WI38 (cell line): ENCODE data around the gene KLHDC2.
"Not testable (repeated sequence)": the region's sequence is repeated elsewhere in the genome, so short reads cannot be mapped to it uniquely, and the experiment has no call there.

Source experiments
- H3K4me3 ChIP-seq: 2 replicates; pipeline ENCODE4 v1.5.1; 2011; ENCODE audit warnings: low read depth, mild to moderate bottlenecking, control low read depth, low read length
- CTCF ChIP-seq: IDR thresholded peaks from 2 replicates; pipeline ENCODE4 v1.5.1; 2012; ENCODE audit warnings: low read depth, mild to moderate bottlenecking, control low read depth, low read length

Gene KLHDC2

GRCh38 chr14:49792618-49793017 is 24.7 kb downstream of the KLHDC2 start:
- TF ChIP-seq CTCF, result no peak
- no peak overlapping the region for H3K4me3 ChIP-seq

GRCh38 chr14:49796025-49796424 is 28.1 kb downstream of the KLHDC2 start:
- TF ChIP-seq CTCF, result no peak
- H3K4me3 ChIP-seq, result no peak overlapping the region

- no peak for TF ChIP-seq CTCF
- H3K4me3 ChIP-seq, result no peak overlapping the region
Measured at GRCh38 chr14:49808780-49809179, 40.8 kb downstream of the KLHDC2 start.

- not testable (repeated sequence) for H3K4me3 ChIP-seq
Measured at GRCh38 chr14:49816118-49816517, 48.2 kb downstream of the KLHDC2 start.

GRCh38 chr14:49816844-49817243 is 48.9 kb downstream of the KLHDC2 start:
- H3K4me3 ChIP-seq, result no peak overlapping the region
- no peak for TF ChIP-seq CTCF

- no peak for TF ChIP-seq CTCF
- no peak overlapping the region for H3K4me3 ChIP-seq
Measured at GRCh38 chr14:49820176-49820575, 52.2 kb downstream of the KLHDC2 start.

- no peak overlapping the region for H3K4me3 ChIP-seq
- TF ChIP-seq CTCF, result no peak
Measured at GRCh38 chr14:49828640-49829039, 60.7 kb downstream of the KLHDC2 start.
